Heart left ventricle (tissue), 13 donors: ENCODE data around the gene RAF1.

ENCODE experiments used
- POLR2A ChIP-seq, 2 donors: fragments of 450-650 bp; IDR thresholded peaks; one replicate each; pipeline ENCODE4 v1.6.1; 2017; ENCODE audit warnings: antibody characterized with exemption in 2 of 2, mild to moderate bottlenecking in 2 of 2, moderate library complexity in 2 of 2
- TF ChIP-seq, protein P1 (sequence below), 12 donors: fragments of 200-600 bp; sonication (generic) in 4 of 12; IDR thresholded peaks; one replicate each; pipeline versions ENCODE4 v1.5.0 to v1.8.0; 2018 to 2022; ENCODE audit warnings: antibody characterized with exemption in 12 of 12, mild to moderate bottlenecking in 5 of 12
- donor health status: ischemic (EF 13 %, LVEDD 7.1; RV severe dilation, severe dysfunction).
- donor health status: DM: no; HTN: yes; CAD: no.
- donor health status: DM: no; HTN: no; CAD: no.
- donor health status: ischemic (EF 25% LVEDD 6.9; RV normal size, moderate dysfunction).
- donor health status: ischemic (EF 25% LVEDD 5.7; RV mildly dilated, moderate dysfunction).
- donor health status: ischemic (EF 35%, LVEDD 5.7; RV mildly dilated, moderate dysfunction).
- donor health status: nonischemic (EF 11% LVEDD 7.7; RV severe dilation, severe dysfunction).
- donor health status: DM: yes; HTN: yes; CAD: no.
- donor health status: PGD.
- donor health status: ischemic (EF 29% LVEDD 5.4; RV normal size, mild dysfunction).
- donor health status: nonischemic (EF 23%, LVEDD 6.1; RV moderate dilation, normal function).

DNA sequence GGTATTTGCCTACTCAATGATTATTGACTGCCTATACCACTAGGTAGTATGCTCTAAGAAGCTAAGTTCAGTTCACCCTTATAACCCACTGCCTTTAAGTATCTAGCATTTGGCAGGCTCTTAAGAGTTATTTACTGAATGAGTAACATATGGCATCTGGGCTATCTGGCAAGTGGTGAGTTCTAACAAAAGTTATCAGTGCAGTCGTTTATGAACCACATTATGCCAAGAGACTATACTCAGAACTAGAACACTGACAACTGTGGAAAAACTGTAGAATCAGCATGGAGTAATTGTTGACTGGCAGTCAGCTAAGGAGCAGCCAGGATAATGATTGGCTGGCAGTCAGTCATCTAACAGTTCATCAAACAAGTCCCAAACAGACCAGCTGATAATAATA lies 25.8 kb downstream of the RAF1 start:
- TF ChIP-seq, protein P1, sequence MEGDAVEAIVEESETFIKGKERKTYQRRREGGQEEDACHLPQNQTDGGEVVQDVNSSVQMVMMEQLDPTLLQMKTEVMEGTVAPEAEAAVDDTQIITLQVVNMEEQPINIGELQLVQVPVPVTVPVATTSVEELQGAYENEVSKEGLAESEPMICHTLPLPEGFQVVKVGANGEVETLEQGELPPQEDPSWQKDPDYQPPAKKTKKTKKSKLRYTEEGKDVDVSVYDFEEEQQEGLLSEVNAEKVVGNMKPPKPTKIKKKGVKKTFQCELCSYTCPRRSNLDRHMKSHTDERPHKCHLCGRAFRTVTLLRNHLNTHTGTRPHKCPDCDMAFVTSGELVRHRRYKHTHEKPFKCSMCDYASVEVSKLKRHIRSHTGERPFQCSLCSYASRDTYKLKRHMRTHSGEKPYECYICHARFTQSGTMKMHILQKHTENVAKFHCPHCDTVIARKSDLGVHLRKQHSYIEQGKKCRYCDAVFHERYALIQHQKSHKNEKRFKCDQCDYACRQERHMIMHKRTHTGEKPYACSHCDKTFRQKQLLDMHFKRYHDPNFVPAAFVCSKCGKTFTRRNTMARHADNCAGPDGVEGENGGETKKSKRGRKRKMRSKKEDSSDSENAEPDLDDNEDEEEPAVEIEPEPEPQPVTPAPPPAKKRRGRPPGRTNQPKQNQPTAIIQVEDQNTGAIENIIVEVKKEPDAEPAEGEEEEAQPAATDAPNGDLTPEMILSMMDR (IDR thresholded peaks at IDR 0.05): no peak
- no peak for TF ChIP-seq POLR2A (IDR thresholded peaks at IDR 0.05)
